ENCODE measurements around the gene SUCLA2. TPM values are rescaled to one million over a fixed set of nuclear protein-coding genes. Genes with fewer than 3 reads are reported as not detected.

Gene SUCLA2
- total and polyA plus RNA-seq, 2 experiments from 2014 or later, result 56.0 to 84.2 TPM

DNA sequence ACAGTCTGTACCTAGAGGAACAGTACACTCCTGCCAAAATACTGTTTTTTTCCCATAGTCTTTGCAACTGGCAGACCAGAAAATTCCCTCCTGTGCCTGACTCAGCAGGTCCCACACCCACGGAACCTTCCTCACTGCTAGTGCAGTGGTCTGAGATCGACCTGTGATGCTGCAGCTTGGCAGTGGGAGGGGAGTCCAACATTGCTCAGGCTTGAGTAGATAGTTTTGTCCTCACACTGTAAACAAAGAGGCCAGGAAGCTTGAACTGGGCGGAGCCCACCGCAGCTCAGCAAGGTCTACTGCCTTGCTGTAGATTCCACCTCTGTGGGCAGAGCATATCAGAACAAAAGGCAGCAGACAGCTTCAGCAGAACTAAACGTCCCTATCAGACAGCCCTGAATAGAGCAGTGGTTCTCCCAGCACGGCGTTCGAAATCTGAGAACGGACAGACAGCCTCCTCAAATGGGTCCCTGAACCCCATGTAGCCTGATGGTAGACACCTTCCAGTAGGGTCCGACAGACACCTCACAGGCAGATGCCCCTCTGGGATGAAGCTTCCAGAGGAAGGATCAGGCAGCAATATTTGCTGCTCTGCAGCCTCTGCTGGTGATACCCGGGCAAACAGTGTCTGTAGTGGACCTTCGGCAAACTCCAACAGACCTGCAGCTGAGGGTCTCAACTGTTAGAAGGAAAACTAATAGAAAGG is 92.7 kb downstream of the SUCLA2 start:
- Histone ChIP-seq H3K36me3 (ENCODE audit: insufficient read depth) (no peaks in the 10 kb centered on the region), H3K79me2 (replicated peaks; ENCODE audit: insufficient read depth) (no peaks in the 10 kb centered on the region), H3K4me2 (no peak overlapping the region), H3F3A (replicated peaks; ENCODE audit: low read depth) (no peaks in the 10 kb centered on the region), H4K20me1 (replicated peaks; ENCODE audit: insufficient read depth) (no peaks in the 10 kb centered on the region), H2AFZ (no peak overlapping the region), H3K27ac (ENCODE audit: low read depth) (no peak overlapping the region), H3K9me2 (ENCODE audit: insufficient read depth) (0 out of 2 replicates have a peak, but pooled peaks cover 2% of the 10 kb centered on the region), H3K4me1 (ENCODE audit: insufficient read depth) (no peaks in the 10 kb centered on the region), H3K4me3 (no peak overlapping the region), H3K27me3 (ENCODE audit: insufficient read depth) (no peaks in the 10 kb centered on the region)
- Mint-ChIP-seq H3K9me3 (peaks cover 11% of the 10 kb centered on the region; the same call in 1 of the 3 replicates), H3K27ac (no peak overlapping the region), H3K4me1 (no peaks in the 10 kb centered on the region), H3K36me3 (ENCODE audit: low read depth) (no peaks in the 10 kb centered on the region; the same call in 2 of the 3 replicates), H3K27me3 (ENCODE audit: insufficient read depth, low read depth, poor library complexity) (peaks cover 2% of the 10 kb centered on the region), H3K4me3 (no peak overlapping the region)
- TF ChIP-seq, protein P1, sequence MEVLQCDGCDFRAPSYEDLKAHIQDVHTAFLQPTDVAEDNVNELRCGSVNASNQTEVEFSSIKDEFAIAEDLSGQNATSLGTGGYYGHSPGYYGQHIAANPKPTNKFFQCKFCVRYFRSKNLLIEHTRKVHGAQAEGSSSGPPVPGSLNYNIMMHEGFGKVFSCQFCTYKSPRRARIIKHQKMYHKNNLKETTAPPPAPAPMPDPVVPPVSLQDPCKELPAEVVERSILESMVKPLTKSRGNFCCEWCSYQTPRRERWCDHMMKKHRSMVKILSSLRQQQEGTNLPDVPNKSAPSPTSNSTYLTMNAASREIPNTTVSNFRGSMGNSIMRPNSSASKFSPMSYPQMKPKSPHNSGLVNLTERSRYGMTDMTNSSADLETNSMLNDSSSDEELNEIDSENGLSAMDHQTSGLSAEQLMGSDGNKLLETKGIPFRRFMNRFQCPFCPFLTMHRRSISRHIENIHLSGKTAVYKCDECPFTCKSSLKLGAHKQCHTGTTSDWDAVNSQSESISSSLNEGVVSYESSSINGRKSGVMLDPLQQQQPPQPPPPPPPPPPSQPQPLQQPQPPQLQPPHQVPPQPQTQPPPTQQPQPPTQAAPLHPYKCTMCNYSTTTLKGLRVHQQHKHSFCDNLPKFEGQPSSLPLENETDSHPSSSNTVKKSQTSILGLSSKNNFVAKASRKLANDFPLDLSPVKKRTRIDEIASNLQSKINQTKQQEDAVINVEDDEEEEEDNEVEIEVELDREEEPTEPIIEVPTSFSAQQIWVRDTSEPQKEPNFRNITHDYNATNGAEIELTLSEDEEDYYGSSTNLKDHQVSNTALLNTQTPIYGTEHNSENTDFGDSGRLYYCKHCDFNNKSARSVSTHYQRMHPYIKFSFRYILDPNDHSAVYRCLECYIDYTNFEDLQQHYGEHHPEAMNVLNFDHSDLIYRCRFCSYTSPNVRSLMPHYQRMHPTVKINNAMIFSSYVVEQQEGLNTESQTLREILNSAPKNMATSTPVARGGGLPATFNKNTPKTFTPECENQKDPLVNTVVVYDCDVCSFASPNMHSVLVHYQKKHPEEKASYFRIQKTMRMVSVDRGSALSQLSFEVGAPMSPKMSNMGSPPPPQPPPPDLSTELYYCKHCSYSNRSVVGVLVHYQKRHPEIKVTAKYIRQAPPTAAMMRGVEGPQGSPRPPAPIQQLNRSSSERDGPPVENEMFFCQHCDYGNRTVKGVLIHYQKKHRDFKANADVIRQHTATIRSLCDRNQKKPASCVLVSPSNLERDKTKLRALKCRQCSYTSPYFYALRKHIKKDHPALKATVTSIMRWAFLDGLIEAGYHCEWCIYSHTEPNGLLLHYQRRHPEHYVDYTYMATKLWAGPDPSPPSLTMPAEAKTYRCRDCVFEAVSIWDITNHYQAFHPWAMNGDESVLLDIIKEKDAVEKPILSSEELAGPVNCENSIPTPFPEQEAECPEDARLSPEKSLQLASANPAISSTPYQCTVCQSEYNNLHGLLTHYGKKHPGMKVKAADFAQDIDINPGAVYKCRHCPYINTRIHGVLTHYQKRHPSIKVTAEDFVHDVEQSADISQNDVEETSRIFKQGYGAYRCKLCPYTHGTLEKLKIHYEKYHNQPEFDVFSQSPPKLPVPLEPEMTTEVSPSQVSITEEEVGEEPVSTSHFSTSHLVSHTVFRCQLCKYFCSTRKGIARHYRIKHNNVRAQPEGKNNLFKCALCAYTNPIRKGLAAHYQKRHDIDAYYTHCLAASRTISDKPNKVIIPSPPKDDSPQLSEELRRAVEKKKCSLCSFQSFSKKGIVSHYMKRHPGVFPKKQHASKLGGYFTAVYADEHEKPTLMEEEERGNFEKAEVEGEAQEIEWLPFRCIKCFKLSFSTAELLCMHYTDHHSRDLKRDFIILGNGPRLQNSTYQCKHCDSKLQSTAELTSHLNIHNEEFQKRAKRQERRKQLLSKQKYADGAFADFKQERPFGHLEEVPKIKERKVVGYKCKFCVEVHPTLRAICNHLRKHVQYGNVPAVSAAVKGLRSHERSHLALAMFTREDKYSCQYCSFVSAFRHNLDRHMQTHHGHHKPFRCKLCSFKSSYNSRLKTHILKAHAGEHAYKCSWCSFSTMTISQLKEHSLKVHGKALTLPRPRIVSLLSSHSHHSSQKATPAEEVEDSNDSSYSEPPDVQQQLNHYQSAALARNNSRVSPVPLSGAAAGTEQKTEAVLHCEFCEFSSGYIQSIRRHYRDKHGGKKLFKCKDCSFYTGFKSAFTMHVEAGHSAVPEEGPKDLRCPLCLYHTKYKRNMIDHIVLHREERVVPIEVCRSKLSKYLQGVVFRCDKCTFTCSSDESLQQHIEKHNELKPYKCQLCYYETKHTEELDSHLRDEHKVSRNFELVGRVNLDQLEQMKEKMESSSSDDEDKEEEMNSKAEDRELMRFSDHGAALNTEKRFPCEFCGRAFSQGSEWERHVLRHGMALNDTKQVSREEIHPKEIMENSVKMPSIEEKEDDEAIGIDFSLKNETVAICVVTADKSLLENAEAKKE (CRISPR knock-in tag; IDR thresholded peaks at IDR 0.05), result no peak
- TF ChIP-seq, protein P2, sequence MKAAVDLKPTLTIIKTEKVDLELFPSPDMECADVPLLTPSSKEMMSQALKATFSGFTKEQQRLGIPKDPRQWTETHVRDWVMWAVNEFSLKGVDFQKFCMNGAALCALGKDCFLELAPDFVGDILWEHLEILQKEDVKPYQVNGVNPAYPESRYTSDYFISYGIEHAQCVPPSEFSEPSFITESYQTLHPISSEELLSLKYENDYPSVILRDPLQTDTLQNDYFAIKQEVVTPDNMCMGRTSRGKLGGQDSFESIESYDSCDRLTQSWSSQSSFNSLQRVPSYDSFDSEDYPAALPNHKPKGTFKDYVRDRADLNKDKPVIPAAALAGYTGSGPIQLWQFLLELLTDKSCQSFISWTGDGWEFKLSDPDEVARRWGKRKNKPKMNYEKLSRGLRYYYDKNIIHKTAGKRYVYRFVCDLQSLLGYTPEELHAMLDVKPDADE (IDR thresholded peaks at IDR 0.05), result no peak
- TF ChIP-seq, protein P3, sequence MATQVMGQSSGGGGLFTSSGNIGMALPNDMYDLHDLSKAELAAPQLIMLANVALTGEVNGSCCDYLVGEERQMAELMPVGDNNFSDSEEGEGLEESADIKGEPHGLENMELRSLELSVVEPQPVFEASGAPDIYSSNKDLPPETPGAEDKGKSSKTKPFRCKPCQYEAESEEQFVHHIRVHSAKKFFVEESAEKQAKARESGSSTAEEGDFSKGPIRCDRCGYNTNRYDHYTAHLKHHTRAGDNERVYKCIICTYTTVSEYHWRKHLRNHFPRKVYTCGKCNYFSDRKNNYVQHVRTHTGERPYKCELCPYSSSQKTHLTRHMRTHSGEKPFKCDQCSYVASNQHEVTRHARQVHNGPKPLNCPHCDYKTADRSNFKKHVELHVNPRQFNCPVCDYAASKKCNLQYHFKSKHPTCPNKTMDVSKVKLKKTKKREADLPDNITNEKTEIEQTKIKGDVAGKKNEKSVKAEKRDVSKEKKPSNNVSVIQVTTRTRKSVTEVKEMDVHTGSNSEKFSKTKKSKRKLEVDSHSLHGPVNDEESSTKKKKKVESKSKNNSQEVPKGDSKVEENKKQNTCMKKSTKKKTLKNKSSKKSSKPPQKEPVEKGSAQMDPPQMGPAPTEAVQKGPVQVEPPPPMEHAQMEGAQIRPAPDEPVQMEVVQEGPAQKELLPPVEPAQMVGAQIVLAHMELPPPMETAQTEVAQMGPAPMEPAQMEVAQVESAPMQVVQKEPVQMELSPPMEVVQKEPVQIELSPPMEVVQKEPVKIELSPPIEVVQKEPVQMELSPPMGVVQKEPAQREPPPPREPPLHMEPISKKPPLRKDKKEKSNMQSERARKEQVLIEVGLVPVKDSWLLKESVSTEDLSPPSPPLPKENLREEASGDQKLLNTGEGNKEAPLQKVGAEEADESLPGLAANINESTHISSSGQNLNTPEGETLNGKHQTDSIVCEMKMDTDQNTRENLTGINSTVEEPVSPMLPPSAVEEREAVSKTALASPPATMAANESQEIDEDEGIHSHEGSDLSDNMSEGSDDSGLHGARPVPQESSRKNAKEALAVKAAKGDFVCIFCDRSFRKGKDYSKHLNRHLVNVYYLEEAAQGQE (IDR thresholded peaks at IDR 0.05; ENCODE audit: unreplicated experiment), result no peak
- TF ChIP-seq CREB1 (CRISPR knock-in tag; IDR thresholded peaks at IDR 0.05; ENCODE audit: low read depth) (no peak), POLR2AphosphoS5 (IDR thresholded peaks at IDR 0.05; ENCODE audit: low read depth) (no peak), EZH2 (IDR thresholded peaks at IDR 0.05; ENCODE audit: low read depth, unreplicated experiment) (no peak)
- TF ChIP-seq, protein P4, sequence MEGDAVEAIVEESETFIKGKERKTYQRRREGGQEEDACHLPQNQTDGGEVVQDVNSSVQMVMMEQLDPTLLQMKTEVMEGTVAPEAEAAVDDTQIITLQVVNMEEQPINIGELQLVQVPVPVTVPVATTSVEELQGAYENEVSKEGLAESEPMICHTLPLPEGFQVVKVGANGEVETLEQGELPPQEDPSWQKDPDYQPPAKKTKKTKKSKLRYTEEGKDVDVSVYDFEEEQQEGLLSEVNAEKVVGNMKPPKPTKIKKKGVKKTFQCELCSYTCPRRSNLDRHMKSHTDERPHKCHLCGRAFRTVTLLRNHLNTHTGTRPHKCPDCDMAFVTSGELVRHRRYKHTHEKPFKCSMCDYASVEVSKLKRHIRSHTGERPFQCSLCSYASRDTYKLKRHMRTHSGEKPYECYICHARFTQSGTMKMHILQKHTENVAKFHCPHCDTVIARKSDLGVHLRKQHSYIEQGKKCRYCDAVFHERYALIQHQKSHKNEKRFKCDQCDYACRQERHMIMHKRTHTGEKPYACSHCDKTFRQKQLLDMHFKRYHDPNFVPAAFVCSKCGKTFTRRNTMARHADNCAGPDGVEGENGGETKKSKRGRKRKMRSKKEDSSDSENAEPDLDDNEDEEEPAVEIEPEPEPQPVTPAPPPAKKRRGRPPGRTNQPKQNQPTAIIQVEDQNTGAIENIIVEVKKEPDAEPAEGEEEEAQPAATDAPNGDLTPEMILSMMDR (conservative IDR thresholded peaks at IDR 0.05; ENCODE audit: low read depth in 2 of 2), result no peak
- no peak for DNase-seq (ENCODE audit: low spot score)
- ATAC-seq, result no peak

All from GM23338 (cell line).